Measurements from ENCODE around the gene DCAF7.

The DCAF7 gene

DNA sequence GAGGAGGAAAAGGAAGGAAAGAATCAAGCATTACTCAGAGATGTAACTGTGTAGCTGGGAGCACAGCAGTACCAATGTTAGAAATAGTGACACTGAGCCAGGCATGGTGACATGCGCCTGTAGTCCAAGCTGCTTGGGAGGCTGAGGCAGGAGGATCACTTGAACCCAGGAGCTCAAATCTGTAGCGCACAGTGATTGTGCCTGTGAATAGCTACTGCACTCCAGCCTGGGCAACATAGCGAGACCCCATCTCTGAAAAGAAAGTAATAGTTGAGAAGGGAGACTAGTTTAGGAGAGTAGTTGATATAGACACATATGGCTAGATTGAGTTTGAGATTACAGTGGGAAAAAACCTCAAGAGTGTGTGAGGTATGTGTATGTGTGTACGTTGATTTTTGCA, 89.8 kb downstream of the DCAF7 start:
- ChIA-PET POLR2A (no interaction called here), CTCF (no interaction called here)
- TF ChIP-seq FOXA1 (IDR thresholded peaks at IDR 0.05) = no peak
- no peak for TF ChIP-seq BHLHE40 (IDR thresholded peaks at IDR 0.05; ENCODE audit: borderline replicate concordance)
- no peak for TF ChIP-seq ARNT (IDR thresholded peaks at IDR 0.05)
- TF ChIP-seq FOXK2 (IDR thresholded peaks at IDR 0.05) = no peak
- TF ChIP-seq LEF1 (IDR thresholded peaks at IDR 0.05; ENCODE audit: borderline replicate concordance) = no peak
- TF ChIP-seq FOXM1 (IDR thresholded peaks at IDR 0.05; ENCODE audit: borderline replicate concordance) = no peak
- no peak for TF ChIP-seq L3MBTL2 (conservative IDR thresholded peaks at IDR 0.05)
- DNase-seq (ENCODE audit: extremely low spot score) = no peak

DNA sequence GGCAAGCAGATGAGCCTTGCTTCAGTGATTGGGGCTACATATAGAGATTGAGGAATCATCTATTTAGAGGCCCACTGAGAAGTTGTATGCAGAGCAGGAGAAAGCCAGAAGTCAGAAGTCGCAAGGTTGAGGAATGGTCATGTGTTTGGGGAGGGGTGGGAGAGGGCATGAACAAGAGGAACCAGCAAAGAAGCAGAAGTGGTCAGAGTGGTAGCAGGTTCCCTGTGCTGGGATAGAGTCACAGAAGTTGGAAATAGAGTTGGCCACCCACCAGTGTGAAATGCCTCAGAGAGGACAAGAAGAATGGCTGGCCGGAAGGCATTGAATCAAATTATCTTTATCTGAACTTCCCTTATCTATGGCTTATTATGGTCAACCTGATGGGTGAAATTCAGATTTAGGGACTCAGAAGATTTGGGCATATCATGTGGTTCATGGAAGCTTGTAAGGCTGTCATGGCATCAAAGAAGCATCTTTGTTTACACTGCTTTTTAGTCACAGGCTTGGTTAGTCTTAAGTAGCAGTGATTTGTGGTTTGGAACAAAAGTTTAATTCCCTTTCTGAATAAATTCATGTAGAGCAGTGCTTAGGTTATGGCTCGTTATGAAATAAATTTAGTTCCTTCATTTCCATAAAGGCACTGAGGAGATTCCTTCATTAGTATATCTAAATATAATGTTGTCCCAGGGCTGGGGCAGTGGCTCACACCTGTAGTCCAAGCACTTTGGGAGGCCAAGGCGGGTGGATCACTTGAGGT, 91.6 kb downstream of the DCAF7 start:
- POLR2A ChIA-PET = no interaction called here
- no peak for TF ChIP-seq HDGF (IDR thresholded peaks at IDR 0.05; ENCODE audit: borderline replicate concordance)
- no peak for TF ChIP-seq NFRKB (IDR thresholded peaks at IDR 0.05)
- TF ChIP-seq, protein P1, sequence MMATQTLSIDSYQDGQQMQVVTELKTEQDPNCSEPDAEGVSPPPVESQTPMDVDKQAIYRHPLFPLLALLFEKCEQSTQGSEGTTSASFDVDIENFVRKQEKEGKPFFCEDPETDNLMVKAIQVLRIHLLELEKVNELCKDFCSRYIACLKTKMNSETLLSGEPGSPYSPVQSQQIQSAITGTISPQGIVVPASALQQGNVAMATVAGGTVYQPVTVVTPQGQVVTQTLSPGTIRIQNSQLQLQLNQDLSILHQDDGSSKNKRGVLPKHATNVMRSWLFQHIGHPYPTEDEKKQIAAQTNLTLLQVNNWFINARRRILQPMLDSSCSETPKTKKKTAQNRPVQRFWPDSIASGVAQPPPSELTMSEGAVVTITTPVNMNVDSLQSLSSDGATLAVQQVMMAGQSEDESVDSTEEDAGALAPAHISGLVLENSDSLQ (IDR thresholded peaks at IDR 0.05) = no peak
- no peak for TF ChIP-seq ARNT (IDR thresholded peaks at IDR 0.05)
- no peak for TF ChIP-seq BHLHE40 (IDR thresholded peaks at IDR 0.05; ENCODE audit: borderline replicate concordance)
- no peak for TF ChIP-seq ZNF384 (IDR thresholded peaks at IDR 0.05)
- TF ChIP-seq CTBP1 (IDR thresholded peaks at IDR 0.05; ENCODE audit: borderline replicate concordance) = no peak
- TF ChIP-seq FOXK2 (IDR thresholded peaks at IDR 0.05) = no peak
- TF ChIP-seq L3MBTL2 (conservative IDR thresholded peaks at IDR 0.05) = no peak
- no peak for TF ChIP-seq LEF1 (IDR thresholded peaks at IDR 0.05; ENCODE audit: borderline replicate concordance)
- no peak for TF ChIP-seq FOXA1 (IDR thresholded peaks at IDR 0.05)
- no peak for TF ChIP-seq TARDBP (IDR thresholded peaks at IDR 0.05)
- no peak for TF ChIP-seq FOXM1 (IDR thresholded peaks at IDR 0.05; ENCODE audit: borderline replicate concordance)
- no peak for TF ChIP-seq SP1 (IDR thresholded peaks at IDR 0.05)
- TF ChIP-seq ELF4 (IDR thresholded peaks at IDR 0.05) = no peak
- no peak for TF ChIP-seq SUZ12 (IDR thresholded peaks at IDR 0.05)
- CTCF ChIA-PET = no interaction called here

More for the DNA sequence above, 91.6 kb downstream of the DCAF7 start:
- DNase-seq (ENCODE audit: extremely low spot score) = no peak
